Calu3 (cell line): ENCODE results near the gene PPP6R2. TPM values are rescaled to one million over a fixed set of nuclear protein-coding genes. Genes with fewer than 3 reads are reported as not detected.
A peak's percentile ranks its signal among the peaks of the same experiment; 100 is the strongest.

Experiments
- BruUV-seq: library from RNA; stranded (reverse); fragments of 400-500 nt; replicated peaks from 2 replicates; lab custom pipeline; 2021; lab: Mats Ljungman, UMichigan
- CTCF ChIA-PET: fragments of 300-600 bp; sonication (Branson Sonifier 250); formaldehyde crosslinking; loops from one replicate; lab custom pipeline; 2022; ENCODE audit warnings: antibody characterized with exemption; lab: Charles Lee
- DNase-seq: peaks from one replicate; pipeline ENCODE4 v3.0.0; 2022
- H3K27ac Mint-ChIP-seq: one replicate; pipeline ENCODE4 v1.8.0; 2022; ENCODE audit warnings: mixed read lengths; ENCODE audit not compliant: unreplicated experiment
- H3K27me3 Mint-ChIP-seq: one replicate; pipeline ENCODE4 v1.8.0; 2022; ENCODE audit warnings: mixed read lengths; ENCODE audit not compliant: unreplicated experiment
- H3K36me3 Mint-ChIP-seq: one replicate; pipeline ENCODE4 v1.8.0; 2022; ENCODE audit warnings: mild to moderate bottlenecking, moderate library complexity, mixed read lengths; ENCODE audit not compliant: insufficient read depth, unreplicated experiment
- H3K4me1 Mint-ChIP-seq: one replicate; pipeline ENCODE4 v1.8.0; 2022; ENCODE audit warnings: mild to moderate bottlenecking, low read depth, mixed read lengths; ENCODE audit not compliant: unreplicated experiment
- H3K4me3 Mint-ChIP-seq: one replicate; pipeline ENCODE4 v1.8.0; 2022; ENCODE audit warnings: mild to moderate bottlenecking, low read depth, moderate library complexity, mixed read lengths; ENCODE audit not compliant: unreplicated experiment
- H3K9me3 Mint-ChIP-seq: one replicate; pipeline ENCODE4 v1.8.0; 2022; ENCODE audit warnings: low read depth, mixed read lengths; ENCODE audit not compliant: unreplicated experiment
- CTCF ChIP-seq: fragments of 200-600 bp; IDR thresholded peaks from one replicate; pipeline ENCODE4 v1.8.0; 2022; ENCODE audit warnings: antibody characterized with exemption; ENCODE audit not compliant: unreplicated experiment
- intact Hi-C: fragments of 100-400 bp; cut with micrococcal nuclease; formaldehyde crosslinking; loops from one replicate; pipeline ENCODE4 v1.10.0; 2022; ENCODE audit not compliant: unreplicated experiment
- total RNA-seq: library from RNA; stranded (reverse); gene quantifications from 2 replicates; pipeline ENCODE4 v1.2.3, GENCODE V29; 2022

Gene PPP6R2
- total RNA-seq, 1 experiment from 2014 or later: 47.1 TPM

DNA sequence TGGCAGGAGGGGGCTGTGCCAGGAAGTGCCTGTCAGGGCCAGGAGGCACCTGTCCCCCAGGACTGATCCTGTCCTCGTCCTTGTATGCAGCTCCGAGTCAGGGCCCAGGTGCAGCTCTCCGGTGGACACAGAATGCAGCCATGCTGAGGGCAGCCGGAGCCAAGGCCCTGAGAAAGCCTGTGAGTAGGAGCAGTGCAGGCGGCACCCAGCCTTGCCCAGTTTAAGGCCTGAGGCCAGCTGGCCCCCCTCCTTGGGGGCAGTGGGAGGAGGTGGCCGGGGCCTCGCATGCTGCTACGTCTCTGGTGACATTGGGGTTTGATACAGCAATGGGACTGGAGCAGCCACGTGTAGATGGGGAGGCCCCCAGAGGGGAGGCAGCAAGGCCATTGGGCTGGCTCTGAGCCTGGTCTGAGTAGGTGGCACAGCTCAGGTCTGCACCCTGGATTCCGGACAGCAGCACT is 96.8 kb downstream of the PPP6R2 start:
- Mint-ChIP-seq H3K27me3 (no peaks in the 10 kb centered on the region), H3K4me1 (peaks cover 4% of the 10 kb centered on the region), H3K4me3 (no peak overlapping the region), H3K9me3 (no peaks in the 10 kb centered on the region), H3K27ac (no peak overlapping the region), H3K36me3 (peaks cover 58% of the 10 kb centered on the region)
- no peak for TF ChIP-seq CTCF
- CTCF ChIA-PET: interaction anchor here (0.6 kb wide), 1 partner anchor 224 kb away, joined by 4 read pairs; no protein-coding TSS in a partner anchor
- DNase-seq: no peak
- intact Hi-C loops: loop anchor here (10.0 kb wide), 1 partner anchor 55 kb away; no protein-coding TSS in a partner anchor
- BruUV-seq: no TSS peak

DNA sequence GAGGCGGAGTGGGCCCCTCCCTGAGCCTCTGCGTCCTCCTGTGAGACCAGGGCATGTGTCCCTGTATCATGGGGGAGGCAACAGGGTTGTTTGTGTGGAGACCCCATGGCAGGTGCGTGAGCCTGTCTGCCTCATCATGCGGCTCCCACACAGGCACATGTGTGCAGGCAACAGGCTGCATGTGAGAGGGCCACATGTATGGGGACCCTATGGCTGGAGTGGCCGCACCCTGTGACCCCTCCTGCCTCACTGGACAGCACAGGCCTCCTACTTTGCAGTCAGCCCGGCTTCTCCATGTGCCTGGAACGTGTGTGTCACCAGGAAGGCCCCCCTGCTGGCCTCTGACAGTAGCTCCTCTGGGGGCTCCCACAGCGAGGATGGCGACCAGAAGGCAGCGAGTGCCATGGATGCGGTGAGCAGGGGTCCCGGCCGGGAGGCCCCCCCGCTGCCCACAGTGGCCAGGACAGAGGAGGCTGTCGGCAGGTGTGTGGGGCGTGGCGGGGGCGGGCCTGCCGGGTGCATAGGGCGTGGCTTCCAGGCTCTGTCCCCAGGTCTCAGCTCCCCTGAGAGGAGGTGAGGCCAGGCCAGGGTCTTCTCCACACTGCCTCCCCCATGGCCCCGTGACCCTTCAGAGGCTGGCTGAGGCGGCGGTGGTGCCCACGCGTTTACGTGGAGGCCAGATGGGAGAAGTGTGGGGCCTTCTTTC is 97.6 kb downstream of the PPP6R2 start:
- Mint-ChIP-seq H3K9me3 (no peaks in the 10 kb centered on the region), H3K4me3 (no peak overlapping the region), H3K36me3 (peaks cover 66% of the 10 kb centered on the region), H3K4me1 (peaks cover 11% of the 10 kb centered on the region), H3K27me3 (no peaks in the 10 kb centered on the region), H3K27ac (peak overlapping the region; percentile 69)
- intact Hi-C loops: loop anchor here (10.0 kb wide), 1 partner anchor 54 kb away; no protein-coding TSS in a partner anchor
- TF ChIP-seq CTCF: no peak
- DNase-seq: no peak
- CTCF ChIA-PET: no interaction called here
- no TSS peak for BruUV-seq

- intact Hi-C loops: loop anchor here (10.0 kb wide), 1 partner anchor 53 kb away; no protein-coding TSS in a partner anchor
- DNase-seq: no peak
- H3K4me1 Mint-ChIP-seq: peaks cover 11% of the 10 kb centered on the region
- TF ChIP-seq CTCF: no peak
- no peak overlapping the region for H3K4me3 Mint-ChIP-seq
- no peaks in the 10 kb centered on the region for H3K27me3 Mint-ChIP-seq
- peak overlapping the region; percentile 69 for H3K27ac Mint-ChIP-seq
- BruUV-seq: no TSS peak
- CTCF ChIA-PET: no interaction called here
- H3K9me3 Mint-ChIP-seq: no peaks in the 10 kb centered on the region
- peaks cover 74% of the 10 kb centered on the region for H3K36me3 Mint-ChIP-seq
Observed at GRCh38 chr22:50441428-50441993, 98.4 kb downstream of the PPP6R2 start.

GRCh38 chr22:50443197-50443596 is 100.1 kb downstream of the PPP6R2 start:
- no peak for DNase-seq
- peak overlapping the region; percentile 47 for H3K27ac Mint-ChIP-seq
- peaks cover 11% of the 10 kb centered on the region for H3K4me1 Mint-ChIP-seq
- H3K9me3 Mint-ChIP-seq: no peaks in the 10 kb centered on the region
- intact Hi-C loops: loop anchor here (10.0 kb wide), 1 partner anchor 52 kb away; no protein-coding TSS in a partner anchor
- TF ChIP-seq CTCF: no peak
- CTCF ChIA-PET: no interaction called here
- no peaks in the 10 kb centered on the region for H3K27me3 Mint-ChIP-seq
- peaks cover 77% of the 10 kb centered on the region for H3K36me3 Mint-ChIP-seq
- BruUV-seq: no TSS peak
- H3K4me3 Mint-ChIP-seq: peak overlapping the region; percentile 21
